HG02588 (cell line): ENCODE measurements around the gene KIF24.
"Not testable (repeated sequence)": the region's sequence is repeated elsewhere in the genome, so short reads cannot be mapped to it uniquely, and the experiment has no call there.

Experiments
- ATAC-seq: cut with Tn5 transposase; IDR thresholded peaks from one replicate; pipeline ENCODE4 v1.9.1; 2021; ENCODE audit warnings: mild to moderate bottlenecking, moderate library complexity; ENCODE audit not compliant: unreplicated experiment

The KIF24 gene

DNA sequence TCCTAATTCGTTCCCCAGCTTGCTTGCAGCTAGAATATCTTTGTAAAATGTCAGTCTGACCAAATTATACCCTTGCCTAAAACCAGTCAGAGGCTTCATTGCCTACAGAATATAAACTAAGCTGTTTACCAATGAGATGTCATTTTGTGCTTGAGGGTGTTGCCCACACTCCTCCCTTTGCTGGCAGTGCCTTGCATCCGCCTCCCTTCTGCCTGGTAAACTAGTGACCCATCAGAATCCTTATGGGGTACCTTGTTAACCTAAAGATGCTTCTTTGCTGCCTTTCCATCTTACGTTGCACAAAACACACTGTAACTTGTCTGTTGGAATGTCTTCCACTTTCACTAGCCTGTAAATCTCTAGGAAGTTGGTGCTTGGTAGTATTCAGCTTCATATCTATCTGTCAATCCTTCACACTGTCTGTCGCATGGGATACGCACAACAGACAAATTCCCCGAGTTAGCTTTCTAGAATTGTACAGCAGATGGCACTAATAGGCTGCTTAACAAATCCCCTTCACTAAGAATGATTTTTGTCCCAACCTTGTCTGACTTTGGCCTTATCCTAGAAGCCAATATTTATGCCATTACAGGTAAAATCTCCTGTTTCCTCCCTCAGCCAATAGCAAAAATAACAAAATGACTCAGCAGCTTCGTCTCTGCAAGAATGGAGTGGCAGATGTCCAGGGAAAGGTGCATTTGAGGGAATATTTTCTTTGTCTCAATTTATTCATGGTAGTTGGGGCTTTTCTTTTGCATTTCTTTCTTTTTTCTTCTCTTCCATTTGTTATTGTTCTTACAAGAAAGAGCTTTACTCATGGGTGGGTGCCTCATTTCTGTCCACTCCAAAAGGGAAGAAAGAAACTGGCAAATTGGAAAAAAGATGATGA, 3.3 kb upstream of the KIF24 start:
- ATAC-seq = no peak

GRCh38 chr9:34331196-34331595, 2.1 kb upstream of the KIF24 start:
- ATAC-seq = no peak

GRCh38 chr9:34328500-34328986, 525 bp downstream of the KIF24 start:
- no peak for ATAC-seq

GRCh38 chr9:34326690-34327089, 2.4 kb downstream of the KIF24 start:
- ATAC-seq = no peak

GRCh38 chr9:34322899-34323591, 6.0 kb downstream of the KIF24 start:
- ATAC-seq = no peak

DNA sequence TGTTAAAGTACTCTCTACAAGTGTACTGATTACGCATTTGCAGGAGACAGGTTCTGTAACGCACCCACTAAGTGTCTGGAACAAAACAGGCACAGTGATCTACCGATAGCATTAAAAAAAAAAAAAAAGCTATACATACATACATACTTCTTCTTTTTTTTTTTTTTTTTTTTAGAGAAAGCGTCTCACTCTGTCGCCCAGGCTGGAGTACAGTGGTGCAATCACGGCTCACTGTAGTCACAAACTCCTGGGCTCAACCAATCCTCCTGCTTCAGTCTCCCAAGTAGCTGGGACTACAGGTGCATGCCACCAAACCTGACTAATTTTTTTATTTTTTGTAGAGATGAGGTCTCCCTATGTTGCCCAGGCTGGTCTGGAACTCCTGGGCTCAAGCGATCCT, 7.6 kb downstream of the KIF24 start:
- no peak for ATAC-seq

- no peak for ATAC-seq
Observed at GRCh38 chr9:34318163-34318790, 10.8 kb downstream of the KIF24 start.

DNA sequence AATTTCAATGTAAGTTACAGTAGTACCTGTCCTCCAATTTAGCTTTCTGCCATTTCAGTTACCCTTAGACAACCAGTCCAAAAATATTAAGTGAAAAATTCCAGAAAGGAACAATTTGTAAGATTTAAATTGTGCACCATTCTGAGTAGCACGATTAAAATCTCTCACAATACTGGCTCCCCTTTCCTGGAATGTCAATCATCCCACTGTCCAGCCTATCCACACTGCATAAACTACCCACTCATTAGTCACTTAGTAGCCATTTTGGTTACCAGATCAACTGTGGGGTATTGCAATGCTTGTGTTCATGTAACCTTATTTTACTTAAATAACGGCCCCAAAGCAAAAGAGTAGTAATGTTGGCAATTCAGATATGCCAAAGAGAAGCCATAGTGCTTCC, 11.6 kb downstream of the KIF24 start:
- no peak for ATAC-seq

DNA sequence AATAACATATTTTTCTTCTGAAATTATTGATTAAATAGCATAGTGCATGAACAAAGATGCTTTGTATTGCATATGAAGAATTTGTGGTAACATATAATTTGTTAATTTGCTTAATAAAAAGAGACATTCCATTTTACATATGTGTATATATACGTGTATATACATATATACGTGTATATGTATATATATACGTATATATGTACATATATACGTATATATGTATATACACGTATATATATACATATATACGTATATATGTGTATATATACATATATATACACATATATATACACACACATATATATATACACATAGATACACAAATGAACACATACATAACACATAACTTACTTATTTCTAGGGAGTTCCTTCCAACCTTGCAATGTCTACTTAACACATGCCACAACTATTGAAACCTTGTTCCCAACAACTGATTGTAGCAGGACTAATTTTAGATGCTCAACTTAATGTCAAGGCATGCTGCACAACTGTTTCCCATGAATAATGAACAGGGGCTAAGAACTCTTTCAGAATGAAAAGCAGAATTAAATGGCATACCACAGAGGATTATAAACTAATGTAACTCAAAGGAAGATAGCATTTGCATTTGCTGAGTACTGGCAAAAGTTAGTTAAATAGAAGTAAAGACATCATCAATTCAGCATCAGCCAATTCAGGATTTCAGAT, 17.4 kb downstream of the KIF24 start:
- ATAC-seq = no peak

GRCh38 chr9:34310215-34310614, 18.9 kb downstream of the KIF24 start:
- ATAC-seq = no peak

DNA sequence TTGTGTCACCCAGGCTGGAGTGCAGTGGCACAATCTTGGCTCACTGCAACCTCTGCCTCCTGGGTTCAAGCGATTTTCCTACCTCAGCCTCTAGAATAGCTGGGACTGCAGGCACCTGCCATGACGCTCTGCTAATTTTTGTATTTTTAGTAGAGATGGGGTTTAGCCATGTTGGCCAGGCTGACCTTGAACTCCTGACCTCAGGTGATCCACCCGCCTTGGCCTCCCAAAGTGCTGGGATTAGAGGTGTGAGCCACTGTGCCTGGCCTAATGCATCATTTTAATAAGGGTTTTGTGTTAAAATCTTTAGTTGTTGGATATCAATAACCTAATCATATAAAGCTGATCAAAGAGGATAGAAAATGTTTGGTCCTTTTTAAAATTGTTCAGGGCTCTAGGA, 20.8 kb downstream of the KIF24 start:
- not testable (repeated sequence) for ATAC-seq

DNA sequence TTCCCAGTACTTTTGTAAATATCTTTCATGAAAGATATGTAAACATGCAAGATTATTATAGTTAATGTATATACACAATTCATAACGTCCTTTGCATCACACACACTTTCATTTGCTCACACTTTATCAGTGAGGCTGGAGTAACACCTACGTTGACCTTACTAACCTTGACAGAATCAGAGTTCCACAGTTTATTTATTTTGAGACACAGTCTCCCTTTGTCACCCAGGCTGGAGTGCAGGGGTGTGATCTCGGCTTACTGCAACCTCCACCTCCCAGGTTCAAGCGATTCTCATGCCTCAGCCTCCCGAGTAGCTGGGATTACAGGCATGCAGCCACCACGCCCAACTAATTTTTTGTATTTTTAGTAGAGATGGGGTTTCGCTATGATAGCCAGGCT, 28.0 kb downstream of the KIF24 start:
- ATAC-seq = not testable (repeated sequence)

GRCh38 chr9:34292552-34292951, 36.5 kb downstream of the KIF24 start:
- no peak for ATAC-seq

GRCh38 chr9:34291423-34291822, 37.6 kb downstream of the KIF24 start:
- ATAC-seq = no peak

GRCh38 chr9:34291023-34291422, 38.0 kb downstream of the KIF24 start:
- ATAC-seq = no peak

DNA sequence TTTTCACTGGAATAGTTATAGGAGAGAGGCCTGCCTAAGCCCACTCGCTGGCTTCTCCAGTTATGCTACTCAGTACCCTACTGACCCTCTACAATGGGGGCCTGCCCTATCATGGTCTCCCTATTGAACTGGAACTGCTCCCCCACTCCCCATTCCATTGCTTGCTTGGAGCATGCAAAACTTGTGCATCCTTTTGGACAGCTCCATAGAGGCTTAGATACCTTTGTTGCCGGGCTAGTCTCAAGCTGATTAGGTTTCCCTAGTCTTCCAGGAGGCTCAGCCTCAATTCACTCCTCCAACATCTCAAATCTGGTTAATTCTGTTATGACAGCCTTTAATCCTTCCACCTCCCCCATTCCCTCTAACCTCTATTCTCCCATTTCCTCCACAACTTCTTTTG, 39.9 kb downstream of the KIF24 start:
- no peak for ATAC-seq

- ATAC-seq = no peak
Observed at GRCh38 chr9:34282096-34282495, 47.0 kb downstream of the KIF24 start.

- no peak for ATAC-seq
Observed at GRCh38 chr9:34279411-34279810, 49.7 kb downstream of the KIF24 start.
